Activated CD4-positive, CD25-positive, alpha-beta regulatory T cell treated with anti-CD3 and anti-CD28 coated beads, Interleukin-2, amount 50 U/mL, for 16 hours (primary cell): ENCODE measurements around the gene SLC24A4.
"Not testable (repeated sequence)": the region's sequence is repeated elsewhere in the genome, so short reads cannot be mapped to it uniquely, and the experiment has no call there.

Experiments used
- DNase-seq: peaks from one replicate; pipeline ENCODE4 v3.0.0-alpha.2; 2020; ENCODE audit warnings: low read depth, low spot score

The SLC24A4 gene

DNA sequence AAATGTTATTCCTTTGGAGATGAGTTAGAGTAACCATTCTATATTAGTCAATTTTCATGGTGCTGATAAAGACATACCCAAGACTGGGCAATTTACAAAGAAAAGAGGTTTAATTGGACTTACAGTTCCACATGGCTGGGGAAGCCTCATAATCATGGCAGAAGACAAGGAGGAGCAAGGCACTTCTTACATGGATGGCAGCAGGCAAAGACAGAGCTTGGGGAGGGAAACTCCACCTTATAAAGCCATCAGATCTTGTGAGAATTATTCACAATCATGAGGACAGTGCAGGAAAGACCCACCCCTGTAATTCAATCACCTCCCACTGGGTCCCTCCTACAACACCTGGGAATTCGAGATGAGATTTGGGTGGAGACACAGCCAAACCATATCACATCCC is 79.5 kb downstream of the SLC24A4 start:
- DNase-seq = not testable (repeated sequence)

DNA sequence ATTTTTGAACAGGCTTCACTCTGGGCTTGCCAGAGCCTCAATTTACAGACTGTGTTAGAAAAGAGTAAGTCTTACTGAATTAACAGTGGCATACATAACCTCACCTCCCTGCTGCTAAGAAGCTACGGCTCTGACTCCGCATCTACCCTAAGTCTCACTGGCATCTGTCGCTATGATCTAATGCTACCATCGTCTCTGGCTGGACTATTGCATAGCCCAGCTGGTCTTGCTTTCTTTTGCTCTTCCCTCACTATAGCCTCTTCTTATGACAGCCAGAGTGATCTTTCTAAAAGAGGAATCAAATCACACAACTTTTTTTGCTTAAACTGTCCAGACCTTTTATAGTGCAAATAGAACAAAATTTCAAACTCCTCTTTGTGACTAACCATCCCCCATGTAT is 81.1 kb downstream of the SLC24A4 start:
- DNase-seq = no peak

GRCh38 chr14:92404421-92404820 is 81.5 kb downstream of the SLC24A4 start:
- DNase-seq = no peak

GRCh38 chr14:92404938-92405337 is 82.0 kb downstream of the SLC24A4 start:
- no peak for DNase-seq

DNA sequence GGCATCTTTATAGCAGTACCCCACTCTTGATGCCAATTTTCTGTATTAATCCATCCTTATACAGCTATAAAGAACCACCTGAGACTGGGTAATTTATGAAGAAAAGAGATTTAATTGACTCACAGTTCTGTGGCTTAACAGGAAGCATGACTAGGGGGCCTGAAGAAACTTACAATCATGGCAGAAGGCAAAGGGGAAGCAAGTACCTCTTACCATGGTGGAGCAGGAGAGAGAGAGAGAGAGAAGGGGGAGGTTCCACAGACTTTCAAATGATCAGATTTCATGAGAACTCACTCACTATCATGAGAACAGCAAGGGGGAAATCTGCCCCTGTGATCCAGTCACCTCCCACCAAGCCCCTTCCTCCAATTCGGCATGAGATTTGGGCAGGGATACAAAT is 84.4 kb downstream of the SLC24A4 start:
- no peak for DNase-seq

DNA sequence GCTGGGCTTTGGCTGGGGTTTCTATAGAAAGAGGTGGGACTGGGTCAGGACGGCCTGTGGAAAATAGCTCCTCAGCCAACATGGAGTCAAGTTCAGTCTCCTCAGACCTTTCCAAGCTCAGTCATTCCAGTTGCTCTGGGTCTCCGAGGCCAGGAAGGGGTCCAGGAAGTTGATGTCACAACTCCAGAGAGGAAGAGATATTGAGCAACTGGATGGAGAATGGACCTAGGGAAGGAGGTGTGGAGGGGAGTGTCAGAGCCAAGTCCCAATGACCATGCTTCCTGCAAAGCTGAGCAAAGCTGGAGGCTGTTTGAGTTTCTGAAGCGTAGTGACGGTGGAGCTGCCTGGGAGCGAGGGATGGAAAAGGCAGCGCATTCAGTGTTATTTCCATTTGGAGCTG is 86.1 kb downstream of the SLC24A4 start:
- DNase-seq = no peak

- no peak for DNase-seq
These were observed 88.2 kb downstream of the SLC24A4 start for GRCh38 chr14:92411135-92411534.

DNA sequence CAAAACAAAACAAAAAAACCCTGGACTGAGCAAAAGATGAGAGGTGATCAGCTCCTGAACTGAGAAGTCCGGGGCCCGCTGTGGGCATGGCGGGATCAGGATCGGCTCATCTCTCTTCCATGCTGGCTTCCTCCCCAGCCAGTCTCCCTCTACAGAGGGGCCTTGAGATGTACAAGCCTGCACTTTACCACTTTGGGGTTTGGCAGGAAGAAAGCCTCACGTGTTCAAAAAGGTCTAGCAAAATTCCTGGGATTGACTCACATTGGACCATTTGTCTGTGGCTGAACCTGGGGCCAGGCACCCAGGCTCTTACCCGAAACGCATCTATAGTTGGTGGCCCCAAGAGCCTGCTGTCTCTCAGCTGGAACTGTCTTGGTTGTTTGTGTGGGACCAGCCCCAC is 89.0 kb downstream of the SLC24A4 start:
- no peak for DNase-seq

DNA sequence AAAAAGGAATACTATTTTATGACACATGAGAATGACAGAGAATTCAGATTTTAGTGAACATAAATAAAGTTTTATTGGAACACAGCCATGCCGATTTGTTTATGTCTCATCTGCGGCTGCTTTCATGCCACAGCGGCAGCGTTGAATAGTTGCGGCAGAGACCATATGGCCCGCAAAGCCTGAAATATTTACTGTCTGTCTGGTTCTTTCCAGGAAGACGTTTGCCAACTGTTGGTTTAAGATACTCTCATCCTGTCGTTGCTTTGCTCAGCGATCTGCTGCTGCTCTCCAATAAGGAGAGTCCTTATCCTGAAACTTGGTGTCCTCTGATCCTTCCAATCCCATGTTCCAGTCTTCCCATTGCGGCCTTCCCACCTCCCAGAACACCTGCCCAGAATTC is 89.9 kb downstream of the SLC24A4 start:
- no peak for DNase-seq

DNA sequence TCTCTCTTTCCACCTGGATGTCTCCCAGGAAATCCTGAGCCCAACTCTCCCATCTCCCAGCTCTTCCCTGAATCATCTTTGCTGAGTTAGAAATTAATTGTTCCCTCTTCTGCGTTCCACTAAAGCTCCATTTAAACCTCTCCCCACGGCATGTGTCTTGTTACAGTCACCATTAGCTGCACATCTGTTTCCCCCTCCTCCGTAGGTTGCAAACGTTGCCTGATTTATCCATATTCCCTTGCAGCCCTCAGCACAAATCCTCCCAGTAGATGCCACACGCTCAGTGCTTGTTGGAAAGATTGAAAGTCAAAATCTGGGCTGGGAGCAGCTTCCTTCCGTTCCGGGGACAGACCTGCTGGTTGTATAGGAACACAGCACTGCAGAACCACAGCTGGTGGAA is 90.4 kb downstream of the SLC24A4 start:
- DNase-seq = no peak

- no peak for DNase-seq
These were observed 91.9 kb downstream of the SLC24A4 start for GRCh38 chr14:92414690-92415445.

- no peak for DNase-seq
These were observed 93.0 kb downstream of the SLC24A4 start for GRCh38 chr14:92415969-92416368.

DNA sequence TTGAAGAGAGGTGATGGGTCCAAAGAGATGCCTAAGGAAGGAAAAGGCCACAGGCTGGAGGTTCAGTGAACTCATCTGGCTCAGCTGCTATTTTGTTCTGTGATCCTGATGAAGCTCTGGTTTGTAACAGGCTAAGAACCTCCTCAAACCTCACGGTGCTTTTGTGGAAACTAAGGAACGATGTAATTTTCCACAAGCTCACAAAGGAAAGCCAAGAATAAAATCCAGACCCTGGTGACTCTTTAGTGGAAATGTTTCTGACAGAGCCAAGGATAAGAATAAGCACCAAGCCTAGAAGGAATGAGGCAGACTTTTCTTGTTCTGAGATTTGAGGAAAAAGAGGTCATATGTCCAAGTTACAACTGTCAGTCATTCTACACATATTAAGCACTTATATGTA is 93.6 kb downstream of the SLC24A4 start:
- DNase-seq = no peak

- DNase-seq = no peak
These were observed 94.8 kb downstream of the SLC24A4 start for GRCh38 chr14:92417759-92418158.

- DNase-seq = no peak
These were observed 98.8 kb downstream of the SLC24A4 start for GRCh38 chr14:92421751-92422150.

DNA sequence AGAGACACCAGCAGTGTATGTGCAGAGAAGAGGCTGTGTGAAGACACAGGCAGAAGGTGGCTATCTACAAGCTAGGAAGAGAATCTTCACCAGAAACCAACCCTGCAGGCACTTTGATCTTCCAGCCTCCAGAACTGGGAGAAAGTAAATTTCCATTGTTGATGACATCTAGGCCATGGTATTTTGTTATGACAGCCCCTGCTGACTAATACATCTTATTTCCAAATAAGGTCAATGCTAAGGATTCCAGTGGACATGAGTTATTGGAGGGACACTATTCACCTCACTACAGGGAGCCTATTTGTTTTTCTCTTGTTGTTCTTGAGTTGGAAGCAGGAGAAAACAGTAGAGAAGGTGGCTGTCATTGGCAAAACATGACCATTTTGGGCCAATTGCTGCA is 102.1 kb downstream of the SLC24A4 start:
- DNase-seq = no peak

DNA sequence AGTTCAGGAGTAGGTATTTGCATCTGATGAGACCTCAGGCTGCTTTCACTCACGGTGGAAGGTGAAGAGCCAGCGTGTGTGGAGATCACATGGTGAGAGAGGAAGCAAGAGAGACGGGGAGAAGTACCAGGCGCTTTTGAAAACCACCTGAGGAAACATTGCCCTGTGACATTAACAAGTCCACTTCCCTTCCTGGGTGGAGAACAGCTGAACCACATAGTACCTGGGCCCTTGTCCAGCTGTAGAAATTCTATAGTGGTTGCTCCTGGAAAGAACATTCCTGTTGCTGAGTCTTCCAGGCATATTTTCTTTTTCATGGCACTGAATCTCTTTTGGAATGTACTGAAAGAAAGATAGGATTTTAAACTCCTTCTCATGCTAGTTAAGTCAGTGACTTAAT is 103.3 kb downstream of the SLC24A4 start:
- DNase-seq = no peak

GRCh38 chr14:92427096-92427495 is 104.1 kb downstream of the SLC24A4 start:
- DNase-seq = no peak

- no peak for DNase-seq
These were observed 107.7 kb downstream of the SLC24A4 start for GRCh38 chr14:92430686-92431085.

- no peak for DNase-seq
These were observed 108.3 kb downstream of the SLC24A4 start for GRCh38 chr14:92431199-92431725.

GRCh38 chr14:92433407-92433806 is 110.4 kb downstream of the SLC24A4 start:
- DNase-seq = no peak

GRCh38 chr14:92435154-92435553 is 112.2 kb downstream of the SLC24A4 start:
- DNase-seq = no peak

- DNase-seq = no peak
These were observed 113.3 kb downstream of the SLC24A4 start for GRCh38 chr14:92436115-92436776.
